Naive thymus-derived CD4-positive, alpha-beta T cell (primary cell): ENCODE data around the gene PHGDH. TPM values are rescaled to one million over a fixed set of nuclear protein-coding genes. Genes with fewer than 3 reads are reported as not detected.

Source experiments
- ATAC-seq: fragments of 150-1000 bp; cut with Tn5 transposase; 2 replicates; pipeline ENCODE4 v1.10.0; 2021; ENCODE audit warnings: mild to moderate bottlenecking, moderate library complexity
- CTCF ChIA-PET: fragments of 350-600 bp; sonication (Branson Sonifier 250); formaldehyde crosslinking; loops from one replicate; lab custom pipeline; 2021; ENCODE audit warnings: antibody characterized with exemption; lab: Charles Lee
- POLR2A ChIA-PET: fragments of 350-600 bp; sonication (Branson Sonifier 250); formaldehyde crosslinking; loops from one replicate; lab custom pipeline; 2021; ENCODE audit warnings: antibody characterized with exemption, inconsistent platforms; lab: Charles Lee
- DNase-seq, 9 donors: peaks; one replicate each; pipeline versions ENCODE4 v3.0.0 to v3.0.0-alpha.2; 2020 to 2022; ENCODE audit warnings: mixed read lengths in 1 of 9
- H3K27ac ChIP-seq: one replicate; pipeline ENCODE4 v1.7.0; 2013; ENCODE audit warnings: mild to moderate bottlenecking, low read depth, low read length, moderate library complexity
- H3K27me3 ChIP-seq, 2 donors: one replicate each; pipeline ENCODE4 v1.7.0; 2013; ENCODE audit warnings: low read length in 2 of 2, mild to moderate bottlenecking in 2 of 2, moderate library complexity in 2 of 2; ENCODE audit not compliant: control insufficient read depth in 2 of 2, insufficient read depth in 2 of 2
- H3K36me3 ChIP-seq, 3 experiments: 1 replicate in 2 of 3; 2 replicates in 1 of 3; pipeline ENCODE4 v1.7.0; 2013; ENCODE audit warnings: low read length in 3 of 3, mild to moderate bottlenecking in 3 of 3, moderate library complexity in 1 of 3; ENCODE audit not compliant: insufficient read depth in 3 of 3, control insufficient read depth in 2 of 3
- H3K4me1 ChIP-seq, 2 donors: one replicate each; pipeline ENCODE4 v1.7.0; 2013; ENCODE audit warnings: low read length in 2 of 2, mild to moderate bottlenecking in 2 of 2, moderate library complexity in 1 of 2; ENCODE audit not compliant: control insufficient read depth in 2 of 2, insufficient read depth in 2 of 2
- H3K4me3 ChIP-seq: 2 replicates; pipeline ENCODE4 v1.7.0; 2013; ENCODE audit warnings: mild to moderate bottlenecking, low read length
- H3K9me3 ChIP-seq, 3 experiments: 1 replicate in 2 of 3; 2 replicates in 1 of 3; pipeline ENCODE4 v1.7.0; 2013; ENCODE audit warnings: low read length in 3 of 3; ENCODE audit not compliant: control insufficient read depth in 2 of 3
- H3K27ac Mint-ChIP-seq, 9 donors: one replicate each; pipeline ENCODE4 v1.8.0; 2020 to 2022; ENCODE audit warnings: mixed read lengths in 9 of 9, mild to moderate bottlenecking in 8 of 9, moderate library complexity in 5 of 9, inconsistent platforms in 2 of 9
- H3K27me3 Mint-ChIP-seq, 5 donors: one replicate each; pipeline ENCODE4 v1.8.0; 2021 to 2022; ENCODE audit warnings: mixed read lengths in 5 of 5, mild to moderate bottlenecking in 1 of 5
- H3K36me3 Mint-ChIP-seq, 5 donors: one replicate each; pipeline ENCODE4 v1.8.0; 2020 to 2022; ENCODE audit warnings: mixed read lengths in 5 of 5, mild to moderate bottlenecking in 3 of 5, inconsistent platforms in 1 of 5
- H3K4me1 Mint-ChIP-seq, 7 donors: one replicate each; pipeline ENCODE4 v1.8.0; 2020 to 2022; ENCODE audit warnings: mixed read lengths in 7 of 7, mild to moderate bottlenecking in 3 of 7, inconsistent platforms in 1 of 7
- H3K4me3 Mint-ChIP-seq, 10 donors: one replicate each; pipeline ENCODE4 v1.8.0; 2020 to 2022; ENCODE audit warnings: mild to moderate bottlenecking in 10 of 10, mixed read lengths in 10 of 10, moderate library complexity in 6 of 10, inconsistent platforms in 2 of 10
- H3K9me3 Mint-ChIP-seq, 11 donors: one replicate each; pipeline ENCODE4 v1.8.0; 2020 to 2022; ENCODE audit warnings: mixed read lengths in 11 of 11, mild to moderate bottlenecking in 4 of 11, inconsistent platforms in 1 of 11, moderate library complexity in 1 of 11
- intact Hi-C, 2 donors: fragments of 100-400 bp; cut with micrococcal nuclease; formaldehyde crosslinking; loops; one replicate each; pipeline ENCODE4 v1.15.1; 2023
- polyA plus RNA-seq, 2 donors: library from polyadenylated mRNA; unstranded; fragments of 300-500 nt; fragmentation: Illumina TruSeq; gene quantifications; one replicate each; pipeline ENCODE4 v1.2.3, GENCODE V29; 2021
- total RNA-seq, 6 experiments: library from RNA in 5 of 6; stranded (reverse) in 5 of 6; gene quantifications; 1 replicate in 5 of 6; 2 replicates in 1 of 6; pipeline ENCODE4 v1.2.3 and lab custom pipeline; 2021 to 2026

Gene PHGDH
- total and polyA plus RNA-seq, 7 experiments from 2014 or later, result 6.9 to 79.5 (median 18.8) TPM

- ATAC-seq (no peak), DNase-seq (no peak)
- H3K27ac ChIP-seq, result no peak overlapping the region
- no peak overlapping the region for H3K27ac Mint-ChIP-seq
- peaks cover 0 to 15% (median 9%) of the 10 kb centered on the region in 5 donors for H3K36me3 Mint-ChIP-seq
- H3K4me1 ChIP-seq, result no peaks in the 10 kb centered on the region
- peaks cover 0 to 25% (median 0%) of the 10 kb centered on the region in 3 experiments for H3K36me3 ChIP-seq
- H3K4me1 Mint-ChIP-seq, result peaks cover 0 to 2% (median 0%) of the 10 kb centered on the region in 7 donors
- no peaks in the 10 kb centered on the region for H3K27me3 Mint-ChIP-seq
- no peaks in the 10 kb centered on the region for H3K27me3 ChIP-seq
- ChIA-PET CTCF (no interaction called here), POLR2A (no interaction called here)
- intact Hi-C loops, result no loop called here
- H3K4me3 ChIP-seq, result no peak overlapping the region
- no peaks in the 10 kb centered on the region for H3K9me3 ChIP-seq
- H3K9me3 Mint-ChIP-seq, result no peaks in the 10 kb centered on the region
- H3K4me3 Mint-ChIP-seq, result no peak overlapping the region
Measured at GRCh38 chr1:119738100-119738720, 26.5 kb downstream of the PHGDH start.

- Histone ChIP-seq H3K27me3 (no peaks in the 10 kb centered on the region), H3K4me1 (no peaks in the 10 kb centered on the region), H3K27ac (no peak overlapping the region), H3K36me3 (peaks cover 0 to 25% (median 0%) of the 10 kb centered on the region in 3 experiments), H3K9me3 (no peaks in the 10 kb centered on the region), H3K4me3 (no peak overlapping the region)
- ATAC-seq (no peak), DNase-seq (no peak)
- H3K4me1 Mint-ChIP-seq, result peaks cover 0 to 3% (median 0%) of the 10 kb centered on the region in 7 donors
- ChIA-PET CTCF (no interaction called here), POLR2A (no interaction called here)
- intact Hi-C loops, result no loop called here
- H3K9me3 Mint-ChIP-seq, result no peaks in the 10 kb centered on the region
- no peaks in the 10 kb centered on the region for H3K27me3 Mint-ChIP-seq
- peaks cover 0 to 15% (median 9%) of the 10 kb centered on the region in 5 donors for H3K36me3 Mint-ChIP-seq
- peak overlapping the region in 1 of 9 donors; percentile 51 for H3K27ac Mint-ChIP-seq
- no peak overlapping the region for H3K4me3 Mint-ChIP-seq
Measured at GRCh38 chr1:119739150-119739549, 27.4 kb downstream of the PHGDH start.

- ChIA-PET POLR2A (no interaction called here), CTCF (no interaction called here)
- H3K9me3 Mint-ChIP-seq, result no peaks in the 10 kb centered on the region
- intact Hi-C loops, result no loop called here
- no peak overlapping the region for H3K27ac Mint-ChIP-seq
- ATAC-seq (no peak), DNase-seq (no peak)
- H3K27me3 Mint-ChIP-seq, result no peaks in the 10 kb centered on the region
- peaks cover 0 to 7% (median 0%) of the 10 kb centered on the region in 7 donors for H3K4me1 Mint-ChIP-seq
- Histone ChIP-seq H3K36me3 (peaks cover 0 to 18% (median 0%) of the 10 kb centered on the region in 3 experiments), H3K9me3 (no peaks in the 10 kb centered on the region), H3K4me1 (no peaks in the 10 kb centered on the region), H3K27ac (no peak overlapping the region), H3K4me3 (no peak overlapping the region), H3K27me3 (no peaks in the 10 kb centered on the region)
- H3K4me3 Mint-ChIP-seq, result no peak overlapping the region
- peaks cover 0 to 10% (median 5%) of the 10 kb centered on the region in 5 donors for H3K36me3 Mint-ChIP-seq
Measured at GRCh38 chr1:119740261-119740660, 28.5 kb downstream of the PHGDH start.

- no peak for ATAC-seq
Measured at GRCh38 chr1:119740896-119741780, 29.4 kb downstream of the PHGDH start.

GRCh38 chr1:119742202-119742601, 30.5 kb downstream of the PHGDH start:
- H3K27me3 Mint-ChIP-seq, result no peaks in the 10 kb centered on the region
- H3K36me3 ChIP-seq, result peaks cover 0 to 11% (median 0%) of the 10 kb centered on the region in 3 experiments
- DNase-seq (no peak), ATAC-seq (no peak)
- H3K4me1 Mint-ChIP-seq, result peaks cover 0 to 13% (median 0%) of the 10 kb centered on the region in 7 donors
- H3K4me3 Mint-ChIP-seq, result no peak overlapping the region
- no peaks in the 10 kb centered on the region for H3K9me3 ChIP-seq
- intact Hi-C loops, result no loop called here
- H3K27ac Mint-ChIP-seq, result peak overlapping the region in 1 of 9 donors; percentile 45
- H3K27me3 ChIP-seq, result no peaks in the 10 kb centered on the region
- peaks cover 0 to 5% (median 3%) of the 10 kb centered on the region in 5 donors for H3K36me3 Mint-ChIP-seq
- H3K9me3 Mint-ChIP-seq, result no peaks in the 10 kb centered on the region
- ChIA-PET POLR2A (interaction anchor here (0.8 kb wide), 1 partner anchor 30 kb away, joined by 3 read pairs; no protein-coding TSS in a partner anchor), CTCF (interaction anchor here (0.7 to 0.8 kb wide), 2 partner anchors 206 to 225 kb away, joined by 3 to 5 read pairs; no protein-coding TSS in a partner anchor)
- no peak overlapping the region for H3K4me3 ChIP-seq
- H3K27ac ChIP-seq, result no peak overlapping the region
- no peaks in the 10 kb centered on the region for H3K4me1 ChIP-seq

More at GRCh38 chr1:119740896-119741780, 29.4 kb downstream of the PHGDH start:
- intact Hi-C loops, result no loop called here
- no peak overlapping the region for H3K27ac ChIP-seq
- H3K9me3 Mint-ChIP-seq, result no peaks in the 10 kb centered on the region
- H3K36me3 ChIP-seq, result peaks cover 0 to 11% (median 0%) of the 10 kb centered on the region in 3 experiments
- no peak overlapping the region for H3K4me3 Mint-ChIP-seq
- DNase-seq, result no peak
- no peaks in the 10 kb centered on the region for H3K27me3 Mint-ChIP-seq
- no peaks in the 10 kb centered on the region for H3K27me3 ChIP-seq
- H3K36me3 Mint-ChIP-seq, result peaks cover 0 to 8% (median 4%) of the 10 kb centered on the region in 5 donors
- peaks cover 0 to 13% (median 0%) of the 10 kb centered on the region in 7 donors for H3K4me1 Mint-ChIP-seq
- H3K4me1 ChIP-seq, result no peaks in the 10 kb centered on the region
- ChIA-PET CTCF (interaction anchor here (0.6 to 0.8 kb wide), 3 partner anchors 30 to 226 kb away, joined by 3 to 5 read pairs (median 3); no protein-coding TSS in a partner anchor), POLR2A (no interaction called here)
- no peak overlapping the region for H3K4me3 ChIP-seq
- H3K27ac Mint-ChIP-seq, result peak overlapping the region in 1 of 9 donors; percentile 6
- H3K9me3 ChIP-seq, result no peaks in the 10 kb centered on the region

GRCh38 chr1:119742677-119743076, 30.9 kb downstream of the PHGDH start:
- no peak overlapping the region for H3K27ac ChIP-seq
- no peak overlapping the region for H3K4me3 ChIP-seq
- Mint-ChIP-seq H3K9me3 (no peaks in the 10 kb centered on the region), H3K27ac (peak overlapping the region in 1 of 9 donors; percentile 45), H3K36me3 (peaks cover 0 to 4% (median 3%) of the 10 kb centered on the region in 5 donors), H3K27me3 (no peaks in the 10 kb centered on the region), H3K4me1 (peaks cover 0 to 13% (median 0%) of the 10 kb centered on the region in 7 donors), H3K4me3 (no peak overlapping the region)
- DNase-seq (no peak), ATAC-seq (no peak)
- CTCF ChIA-PET, result no interaction called here
- peaks cover 0 to 11% (median 0%) of the 10 kb centered on the region in 3 experiments for H3K36me3 ChIP-seq
- intact Hi-C loops, result no loop called here
- no peaks in the 10 kb centered on the region for H3K27me3 ChIP-seq
- POLR2A ChIA-PET, result no interaction called here
- H3K9me3 ChIP-seq, result no peaks in the 10 kb centered on the region
- no peaks in the 10 kb centered on the region for H3K4me1 ChIP-seq
